ENCODE data around the gene NFKB2.
A peak's percentile ranks its signal among the peaks of the same experiment; 100 is the strongest.

NFKB2 gene

GRCh38 chr10:102394801-102395399 is 605 bp upstream of the NFKB2 start:
- DNase-seq (ENCODE audit: low spot score): peak; percentile 50

- DNase-seq (ENCODE audit: low spot score): no peak
These were observed 779 bp downstream of the NFKB2 start for GRCh38 chr10:102396317-102396650.

GRCh38 chr10:102396730-102397151 is 1.2 kb downstream of the NFKB2 start:
- no peak for DNase-seq (ENCODE audit: low spot score)

- no peak for DNase-seq (ENCODE audit: low spot score)
These were observed 2.0 kb downstream of the NFKB2 start for GRCh38 chr10:102397222-102398171.

- DNase-seq (ENCODE audit: low spot score): no peak
These were observed 2.9 kb downstream of the NFKB2 start for GRCh38 chr10:102398172-102399020.

GRCh38 chr10:102399217-102400021 is 3.9 kb downstream of the NFKB2 start:
- DNase-seq (ENCODE audit: low spot score): peak; percentile 85

GRCh38 chr10:102400076-102400475 is 4.6 kb downstream of the NFKB2 start:
- DNase-seq (ENCODE audit: low spot score): no peak

GRCh38 chr10:102400598-102401341 is 5.3 kb downstream of the NFKB2 start:
- no peak for DNase-seq (ENCODE audit: low spot score)

- no peak for DNase-seq (ENCODE audit: low spot score)
These were observed 5.8 kb downstream of the NFKB2 start for GRCh38 chr10:102401342-102401654.

- no peak for DNase-seq (ENCODE audit: low spot score)
These were observed 6.4 kb downstream of the NFKB2 start for GRCh38 chr10:102401735-102402511.

- no peak for DNase-seq (ENCODE audit: low spot score)
These were observed 7.0 kb downstream of the NFKB2 start for GRCh38 chr10:102402512-102402896.

- no peak for DNase-seq (ENCODE audit: low spot score)
These were observed 7.6 kb downstream of the NFKB2 start for GRCh38 chr10:102403115-102403514.

GRCh38 chr10:102404361-102405107 is 9.0 kb downstream of the NFKB2 start:
- no peak for DNase-seq (ENCODE audit: low spot score)

- no peak for DNase-seq (ENCODE audit: low spot score)
These were observed 9.6 kb downstream of the NFKB2 start for GRCh38 chr10:102405108-102405571.

GRCh38 chr10:102405632-102406031 is 10.1 kb downstream of the NFKB2 start:
- DNase-seq (ENCODE audit: low spot score): no peak

- DNase-seq (ENCODE audit: low spot score): no peak
These were observed 11.3 kb downstream of the NFKB2 start for GRCh38 chr10:102406815-102407214.

- no peak for DNase-seq (ENCODE audit: low spot score)
These were observed 12.1 kb downstream of the NFKB2 start for GRCh38 chr10:102407425-102408130.

- DNase-seq (ENCODE audit: low spot score): no peak
These were observed 12.7 kb downstream of the NFKB2 start for GRCh38 chr10:102408131-102408727.

Data from hematopoietic multipotent progenitor cell treated with erythropoietin and hydrocortisone succinate and interleukin-3 and kit ligand, for 15 days (in vitro differentiated cells).